Vagina (tissue), 2 donors: ENCODE data around the gene JMJD4. TPM values are rescaled to one million over a fixed set of nuclear protein-coding genes. Genes with fewer than 3 reads are reported as not detected.

Experiments
- DNase-seq, 2 donors: peaks; one replicate each; pipeline ENCODE4 v3.0.0-alpha.2; 2017; ENCODE audit errors: extremely low spot score in 2 of 2
- H3K27ac ChIP-seq: fragments of 200-600 bp; sonication (generic); one replicate; pipeline ENCODE4 v1.5.1; 2019
- H3K27me3 ChIP-seq: fragments of 200-600 bp; sonication (generic); one replicate; pipeline ENCODE4 v1.5.1; 2019
- H3K36me3 ChIP-seq, 2 donors: fragments of 200-600 bp; sonication (generic); one replicate each; pipeline ENCODE4 v1.5.1; 2017 to 2019
- H3K4me1 ChIP-seq: fragments of 200-600 bp; sonication (generic); one replicate; pipeline ENCODE4 v1.5.1; 2019
- H3K4me3 ChIP-seq, 2 donors: fragments of 200-600 bp; sonication (generic); 1 replicate in 1 of 2; 2 replicates in 1 of 2; pipeline ENCODE4 v1.5.1; 2016 to 2019
- H3K9me3 ChIP-seq: fragments of 200-600 bp; sonication (generic); one replicate; pipeline ENCODE4 v1.5.1; 2019
- CTCF ChIP-seq, 3 experiments: fragments of 450-650 bp in 2 of 3; fragments of 200-600 bp in 1 of 3; sonication (generic) in 1 of 3; IDR thresholded peaks; one replicate each; pipeline ENCODE4 v1.5.1; 2017 to 2019; ENCODE audit warnings: antibody characterized with exemption in 3 of 3, mild to moderate bottlenecking in 2 of 3, moderate library complexity in 2 of 3
- POLR2A ChIP-seq, 2 donors: fragments of 450-650 bp; IDR thresholded peaks; one replicate each; pipeline ENCODE4 v1.6.1; 2017; ENCODE audit warnings: antibody characterized with exemption in 2 of 2, mild to moderate bottlenecking in 2 of 2, moderate library complexity in 2 of 2
- POLR2AphosphoS5 ChIP-seq, 2 donors: sonication (generic); formaldehyde crosslinking; IDR thresholded peaks; one replicate each; pipeline ENCODE4 v1.9.0; 2017; ENCODE audit warnings: antibody characterized with exemption in 2 of 2, mild to moderate bottlenecking in 2 of 2, low read depth in 1 of 2; ENCODE audit not compliant: insufficient read depth in 1 of 2
- intact Hi-C: fragments of 100-400 bp; cut with DNase I; formaldehyde crosslinking; loops from one replicate; pipeline ENCODE4 v1.15.1; 2023
- total RNA-seq: library from RNA; depleted of rRNA; stranded (reverse); fragments of >200 nt; gene quantifications from one replicate; pipeline ENCODE4 v1.2.3, GENCODE V29; 2016

JMJD4 gene
- total RNA-seq, 1 donor from 2014 or later: 18.2 TPM

- H3K36me3 ChIP-seq: peaks cover 0 to 20% of the 10 kb centered on the region in 2 donors
- no peak for DNase-seq
- intact Hi-C loops: no loop called here
- no peak overlapping the region for H3K4me3 ChIP-seq
- no peaks in the 10 kb centered on the region for H3K27me3 ChIP-seq
- H3K4me1 ChIP-seq: peaks cover 2% of the 10 kb centered on the region
- H3K9me3 ChIP-seq: no peaks in the 10 kb centered on the region
- TF ChIP-seq POLR2AphosphoS5 (IDR thresholded peaks at IDR 0.05; ENCODE audit: insufficient read depth in 1 of 2, low read depth in 1 of 2) (no peak), CTCF (IDR thresholded peaks at IDR 0.05) (no peak), POLR2A (IDR thresholded peaks at IDR 0.05) (no peak)
- H3K27ac ChIP-seq: no peak overlapping the region
Observed at GRCh38 chr1:227773558-227773957, 38.5 kb upstream of the JMJD4 start.

GRCh38 chr1:227771771-227772170 lies 36.7 kb upstream of the JMJD4 start:
- no peak for DNase-seq
- intact Hi-C loops: no loop called here
- no peak overlapping the region for H3K27ac ChIP-seq
- peaks cover 0 to 36% of the 10 kb centered on the region in 2 donors for H3K36me3 ChIP-seq
- H3K4me1 ChIP-seq: no peaks in the 10 kb centered on the region
- H3K27me3 ChIP-seq: no peaks in the 10 kb centered on the region
- H3K9me3 ChIP-seq: no peaks in the 10 kb centered on the region
- TF ChIP-seq POLR2AphosphoS5 (IDR thresholded peaks at IDR 0.05; ENCODE audit: insufficient read depth in 1 of 2, low read depth in 1 of 2): no peak
- TF ChIP-seq POLR2A (IDR thresholded peaks at IDR 0.05): no peak
- no peak for TF ChIP-seq CTCF (IDR thresholded peaks at IDR 0.05)
- H3K4me3 ChIP-seq: no peak overlapping the region

GRCh38 chr1:227771326-227771725 lies 36.2 kb upstream of the JMJD4 start:
- H3K36me3 ChIP-seq: peaks cover 0 to 31% of the 10 kb centered on the region in 2 donors
- H3K4me1 ChIP-seq: no peaks in the 10 kb centered on the region
- no peak for TF ChIP-seq CTCF (IDR thresholded peaks at IDR 0.05)
- no peak for TF ChIP-seq POLR2A (IDR thresholded peaks at IDR 0.05)
- TF ChIP-seq POLR2AphosphoS5 (IDR thresholded peaks at IDR 0.05; ENCODE audit: insufficient read depth in 1 of 2, low read depth in 1 of 2): no peak
- intact Hi-C loops: no loop called here
- no peak overlapping the region for H3K4me3 ChIP-seq
- H3K27ac ChIP-seq: no peak overlapping the region
- no peaks in the 10 kb centered on the region for H3K27me3 ChIP-seq
- no peak for DNase-seq
- H3K9me3 ChIP-seq: no peaks in the 10 kb centered on the region

- H3K4me1 ChIP-seq: no peaks in the 10 kb centered on the region
- H3K36me3 ChIP-seq: peaks cover 0 to 30% of the 10 kb centered on the region in 2 donors
- no peak overlapping the region for H3K4me3 ChIP-seq
- no peaks in the 10 kb centered on the region for H3K27me3 ChIP-seq
- H3K27ac ChIP-seq: no peak overlapping the region
- intact Hi-C loops: no loop called here
- no peak for TF ChIP-seq POLR2A (IDR thresholded peaks at IDR 0.05)
- no peak for TF ChIP-seq CTCF (IDR thresholded peaks at IDR 0.05)
- no peak for TF ChIP-seq POLR2AphosphoS5 (IDR thresholded peaks at IDR 0.05; ENCODE audit: insufficient read depth in 1 of 2, low read depth in 1 of 2)
- H3K9me3 ChIP-seq: no peaks in the 10 kb centered on the region
- DNase-seq: no peak
Observed at GRCh38 chr1:227770812-227771211, 35.7 kb upstream of the JMJD4 start.

GRCh38 chr1:227769936-227770494 lies 34.9 kb upstream of the JMJD4 start:
- Histone ChIP-seq H3K4me3 (no peak overlapping the region), H3K27me3 (no peaks in the 10 kb centered on the region), H3K27ac (no peak overlapping the region), H3K4me1 (no peaks in the 10 kb centered on the region), H3K36me3 (peaks cover 0 to 30% of the 10 kb centered on the region in 2 donors), H3K9me3 (no peaks in the 10 kb centered on the region)
- TF ChIP-seq CTCF (IDR thresholded peaks at IDR 0.05) (no peak), POLR2AphosphoS5 (IDR thresholded peaks at IDR 0.05; ENCODE audit: insufficient read depth in 1 of 2, low read depth in 1 of 2) (no peak), POLR2A (IDR thresholded peaks at IDR 0.05) (no peak)
- no peak for DNase-seq
- intact Hi-C loops: no loop called here
